GM21515 (cell line): Measurements from ENCODE around the gene POU5F1.
A peak's percentile ranks its signal among the peaks of the same experiment; 100 is the strongest.
"Not testable (repeated sequence)": the region's sequence is repeated elsewhere in the genome, so short reads cannot be mapped to it uniquely, and the experiment has no call there.

Experiments used
- ATAC-seq: cut with Tn5 transposase; IDR thresholded peaks from one replicate; pipeline ENCODE4 v1.9.1; 2021; ENCODE audit not compliant: unreplicated experiment

The POU5F1 gene

DNA sequence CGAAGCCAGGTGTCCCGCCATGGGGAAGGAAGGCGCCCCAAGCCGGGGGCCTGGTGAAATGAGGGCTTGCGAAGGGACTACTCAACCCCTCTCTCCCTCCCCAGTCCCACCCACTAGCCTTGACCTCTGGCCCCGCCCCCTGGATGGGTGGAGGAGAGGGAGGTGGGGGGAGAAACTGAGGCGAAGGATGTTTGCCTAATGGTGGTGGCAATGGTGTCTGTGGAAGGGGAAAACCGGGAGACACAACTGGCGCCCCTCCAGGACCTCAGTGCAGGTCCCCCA lies at the start of gene POU5F1:
TSS of gene POU5F1 (minus strand) at position 83 of the 282 bp plus-strand sequence. CDS start at position 21, 62 bp downstream.
- ATAC-seq = no peak

DNA sequence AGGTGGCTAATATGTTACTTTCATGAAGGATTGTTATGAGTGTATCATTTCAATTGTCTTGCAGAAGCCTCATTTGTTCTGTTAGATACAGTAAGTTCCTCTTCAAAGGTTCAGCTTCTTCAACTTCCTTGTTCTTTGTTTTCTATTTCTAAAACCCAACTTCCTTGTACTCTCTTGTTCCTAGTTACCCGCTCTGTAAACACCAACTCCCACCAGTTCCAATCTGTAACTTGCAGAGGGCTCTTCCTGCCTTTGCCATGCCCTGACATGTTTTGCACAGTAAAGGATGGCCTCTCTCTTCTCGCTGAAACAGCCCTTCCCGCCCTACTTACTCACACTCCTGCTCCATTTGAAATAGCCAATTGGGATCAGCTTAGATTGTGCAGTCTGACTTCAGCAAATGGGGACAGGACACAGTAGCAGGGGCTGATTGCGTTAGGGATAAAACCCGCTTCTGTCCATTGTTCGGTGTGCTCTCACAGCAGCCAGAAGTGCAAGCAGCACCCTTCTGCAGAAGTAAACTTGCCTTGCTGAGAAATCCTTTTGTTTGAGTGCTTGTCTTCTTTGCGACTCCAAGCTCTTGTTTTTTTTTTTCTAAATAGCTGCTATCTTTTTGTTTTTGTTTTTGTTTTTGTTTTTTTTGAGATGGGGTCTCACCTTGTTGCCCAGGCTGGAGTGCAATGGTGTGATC lies 45.9 kb upstream of the POU5F1 start:
- no peak for ATAC-seq

DNA sequence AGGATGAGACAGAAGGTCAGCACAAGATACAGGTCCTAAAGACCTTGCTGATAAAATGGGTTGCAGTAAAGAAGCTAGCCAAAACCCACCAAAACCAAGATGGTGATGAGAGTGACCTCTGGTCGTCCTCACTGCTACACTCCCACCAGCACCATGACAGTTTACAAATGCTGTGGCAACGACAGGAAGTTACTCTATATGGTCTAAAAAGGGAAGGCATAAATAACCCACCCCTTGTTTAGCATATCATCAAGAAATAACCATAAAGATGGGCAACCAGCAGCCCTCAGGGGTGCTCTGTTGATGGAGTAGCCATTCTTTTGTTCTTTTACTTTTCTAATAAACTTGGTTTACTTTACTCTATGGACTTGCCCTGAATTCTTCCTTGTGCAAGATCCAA lies 44.7 kb upstream of the POU5F1 start:
- ATAC-seq = not testable (repeated sequence)

DNA sequence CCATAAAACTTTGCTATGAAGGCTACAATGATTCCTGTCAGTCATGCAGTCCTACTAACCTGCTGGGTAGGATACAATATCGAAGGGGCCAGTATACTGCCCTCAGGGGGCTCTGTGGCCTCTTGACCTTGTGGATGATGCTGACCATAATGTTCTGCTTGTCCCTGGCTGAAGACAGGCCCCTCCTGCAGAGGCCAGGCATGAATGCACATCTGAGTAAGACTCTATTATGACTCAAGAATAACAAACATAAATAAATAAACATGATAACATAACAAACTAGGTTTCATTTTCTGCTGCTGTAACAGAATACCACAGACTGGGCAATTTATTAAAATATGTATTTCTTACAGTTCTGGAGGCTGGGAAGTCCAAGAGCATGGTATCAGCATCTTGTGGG lies 44.0 kb upstream of the POU5F1 start:
- ATAC-seq = no peak

DNA sequence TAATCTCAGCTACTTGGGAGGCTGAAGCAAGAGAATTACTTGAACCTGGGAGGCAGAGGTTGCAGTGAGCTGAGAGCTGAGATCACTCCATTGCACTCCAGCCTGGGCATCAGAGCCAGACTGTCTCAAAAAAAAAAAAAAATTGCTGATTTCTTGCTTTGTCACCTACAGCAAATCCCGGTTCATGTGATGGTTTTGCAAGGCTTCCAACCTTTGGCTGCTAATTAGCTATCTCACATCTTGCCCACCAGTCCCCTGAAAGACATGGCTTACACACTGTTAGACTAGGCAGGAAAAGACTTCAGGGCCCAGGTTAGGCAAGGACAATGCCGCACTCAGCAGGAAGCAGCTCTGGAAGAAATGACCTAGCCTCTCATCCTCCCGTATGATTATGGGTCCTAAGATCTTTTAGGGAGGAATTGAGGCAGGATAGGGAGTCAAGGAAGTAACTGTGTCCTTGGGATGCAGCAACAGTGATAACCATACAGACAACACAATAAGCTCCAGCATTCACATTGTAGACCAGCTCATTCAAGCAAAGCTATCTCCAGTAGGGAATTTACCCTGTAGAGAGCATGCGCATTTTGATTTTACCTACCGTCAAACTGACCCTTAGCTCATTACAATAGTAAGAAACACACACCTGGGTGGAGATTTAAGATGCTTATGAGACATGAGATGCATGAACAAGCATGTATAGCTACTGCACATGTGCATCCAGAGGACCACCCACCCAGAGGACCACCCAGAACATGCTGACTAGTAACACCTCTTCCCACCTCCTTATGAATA lies 40.5 kb upstream of the POU5F1 start:
- no peak for ATAC-seq

DNA sequence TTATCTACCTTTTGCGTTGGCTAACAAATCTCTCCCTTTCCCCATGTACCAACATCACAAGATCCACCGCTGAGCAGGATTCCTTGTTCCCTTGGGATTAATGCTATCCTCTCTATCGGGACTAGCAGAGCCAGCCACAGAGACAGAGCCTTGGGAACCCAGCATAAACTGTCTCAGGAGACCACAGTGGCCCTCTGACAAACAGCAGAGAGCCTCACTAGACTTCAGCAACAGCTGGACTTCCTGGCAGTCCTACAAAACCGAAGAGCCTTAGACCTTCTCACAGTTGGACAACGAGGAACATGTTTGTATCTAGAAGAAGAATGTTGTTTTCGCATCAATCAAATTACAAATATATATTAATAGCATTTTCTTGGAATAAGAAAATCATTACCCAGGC lies 39.6 kb upstream of the POU5F1 start:
- no peak for ATAC-seq

DNA sequence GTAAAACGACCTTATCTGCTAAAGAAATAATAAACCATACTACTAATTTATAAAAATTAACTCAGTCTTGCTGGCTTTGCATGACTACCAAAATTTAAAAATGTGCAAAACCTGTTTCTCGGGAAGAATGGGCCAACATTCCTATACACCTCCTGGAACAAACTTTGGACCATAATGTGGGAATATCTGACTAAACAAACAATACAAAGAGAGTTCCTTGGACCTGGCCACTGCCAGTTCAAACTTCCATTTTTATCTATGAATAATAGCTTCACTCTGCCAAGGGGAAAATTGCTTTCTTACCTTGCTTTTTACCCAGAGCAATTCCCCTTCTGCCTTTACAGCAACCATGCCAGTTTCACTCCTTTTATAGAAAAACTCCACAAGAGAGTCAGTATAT lies 38.7 kb upstream of the POU5F1 start:
- no peak for ATAC-seq

DNA sequence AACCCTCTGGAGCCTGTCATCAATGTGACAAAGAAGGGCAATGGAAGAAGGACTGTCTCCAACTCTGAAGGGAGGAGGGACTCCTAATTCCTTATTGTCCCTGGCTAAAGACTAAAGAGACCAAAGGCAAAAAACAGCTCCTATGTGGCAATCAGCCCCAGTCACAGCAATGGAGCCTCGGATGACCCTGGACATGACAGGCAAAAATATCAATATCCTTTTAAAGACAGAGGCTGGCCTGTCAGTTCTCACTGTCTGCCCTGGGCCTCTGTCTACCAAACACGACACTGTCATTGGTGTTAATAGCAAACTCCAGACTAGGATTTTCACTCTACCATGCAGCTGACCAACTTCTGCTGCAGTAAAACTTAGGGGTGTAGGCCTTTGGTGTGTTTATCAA lies 38.0 kb upstream of the POU5F1 start:
- no peak for ATAC-seq

DNA sequence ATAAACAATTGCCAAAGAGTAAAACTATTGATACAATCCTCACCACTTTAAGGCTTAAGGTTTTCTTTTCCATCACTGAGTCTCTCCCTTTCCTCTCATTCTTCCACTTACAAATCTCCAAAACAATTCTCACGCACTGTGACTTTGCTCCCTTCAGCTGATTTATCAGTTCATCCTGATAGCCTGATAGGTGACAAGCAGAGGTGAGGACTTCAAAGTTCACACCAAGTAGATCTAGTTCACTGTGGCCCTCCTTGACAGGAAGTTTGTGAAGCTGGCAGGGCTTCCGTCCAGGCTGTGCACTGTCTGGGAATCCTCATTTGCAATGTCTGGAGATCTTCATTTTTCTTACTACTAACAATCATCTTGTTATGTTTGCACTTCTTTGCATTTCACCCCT lies 35.2 kb upstream of the POU5F1 start:
- no peak for ATAC-seq

DNA sequence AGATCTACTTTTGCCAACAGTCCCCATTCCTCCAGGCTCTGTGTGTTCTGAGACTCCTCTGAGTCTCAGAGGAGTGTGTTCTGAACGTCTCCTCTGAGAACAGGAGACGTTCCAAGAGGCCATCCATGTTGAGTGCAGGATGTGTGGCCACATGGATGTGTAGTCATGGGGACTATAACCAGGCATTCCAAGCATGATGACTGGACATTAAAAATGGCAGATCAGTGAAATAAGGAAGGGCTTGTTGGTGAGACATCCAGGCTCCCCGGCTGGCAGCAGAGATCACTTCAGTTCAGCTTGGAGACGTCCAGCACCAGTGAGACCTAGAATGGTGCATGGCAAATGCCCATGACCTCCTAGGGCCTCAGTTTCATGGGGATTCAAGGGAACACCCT lies 34.3 kb upstream of the POU5F1 start:
- ATAC-seq = no peak

DNA sequence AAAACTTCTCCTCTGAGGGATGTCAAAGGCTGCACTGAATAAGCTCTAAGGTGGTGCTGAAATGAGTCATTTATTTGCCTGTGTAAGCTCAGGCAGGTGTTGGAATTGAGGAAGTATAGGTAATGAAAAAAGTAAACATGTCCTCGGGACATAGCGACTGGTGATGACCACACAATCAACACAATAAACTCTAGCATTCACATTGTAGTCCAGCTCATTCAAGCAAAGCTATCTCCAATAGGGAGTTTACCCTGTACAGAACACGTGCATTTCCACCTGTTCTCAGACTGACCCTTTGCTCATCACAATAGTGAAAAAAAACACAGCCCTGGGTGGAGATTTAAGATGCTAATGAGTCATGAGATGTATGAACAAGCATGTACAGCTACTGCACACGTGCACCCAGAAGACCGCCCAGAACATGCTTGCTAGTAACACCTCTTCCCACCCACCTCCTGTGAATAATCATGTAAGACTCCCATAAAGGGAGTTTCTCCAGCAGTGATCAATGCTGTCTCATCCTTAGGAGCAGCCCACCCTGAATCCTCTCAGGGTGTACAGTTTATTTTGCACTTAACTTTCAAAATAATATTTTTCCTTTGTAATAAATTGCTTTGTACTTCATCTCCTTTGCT lies 33.0 kb upstream of the POU5F1 start:
- ATAC-seq = peak; percentile 53

DNA sequence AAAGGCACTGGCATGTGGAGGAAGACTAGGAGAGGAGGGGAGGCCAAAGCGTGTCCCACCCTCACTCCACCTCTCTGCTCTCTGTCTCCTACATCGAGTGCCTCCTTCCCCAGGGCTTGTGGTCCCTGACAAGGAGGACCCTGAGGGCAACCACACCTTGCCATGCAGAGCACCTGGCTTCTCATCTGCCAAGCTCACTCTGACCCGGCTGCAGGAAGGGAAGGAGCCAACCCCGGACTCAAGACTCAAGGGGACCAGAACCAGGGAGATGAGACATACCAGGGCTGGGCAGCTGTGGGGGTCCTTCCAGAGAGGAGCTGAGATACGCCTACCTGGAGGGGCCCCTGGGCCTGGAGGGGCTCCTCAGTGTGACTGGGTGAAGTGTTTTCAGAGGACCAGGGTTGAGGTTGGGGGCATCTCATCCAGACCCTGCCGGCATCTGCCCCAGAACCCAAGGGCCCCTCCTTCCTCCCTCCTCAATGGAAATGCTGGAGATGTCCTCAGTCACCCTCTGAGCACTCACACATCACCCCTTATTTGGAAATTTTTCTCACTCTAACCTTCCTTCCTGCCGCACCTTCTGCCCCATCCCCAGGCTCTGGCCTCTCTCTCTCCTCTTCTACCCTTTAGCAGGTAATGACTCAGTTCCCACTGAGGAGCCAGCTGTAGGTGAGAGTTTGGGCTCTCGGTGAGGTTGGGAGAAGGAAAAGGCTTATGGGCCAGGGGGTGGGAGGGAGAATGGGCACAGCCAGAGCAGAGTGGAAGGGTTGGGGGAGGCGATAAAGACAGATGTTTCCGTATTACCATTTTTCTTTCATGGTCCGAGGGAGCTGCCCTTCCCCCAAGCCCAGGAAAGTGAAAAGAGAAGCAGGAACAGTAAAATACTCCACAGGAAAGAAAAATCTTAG lies 32.0 kb upstream of the POU5F1 start:
- no peak for ATAC-seq

DNA sequence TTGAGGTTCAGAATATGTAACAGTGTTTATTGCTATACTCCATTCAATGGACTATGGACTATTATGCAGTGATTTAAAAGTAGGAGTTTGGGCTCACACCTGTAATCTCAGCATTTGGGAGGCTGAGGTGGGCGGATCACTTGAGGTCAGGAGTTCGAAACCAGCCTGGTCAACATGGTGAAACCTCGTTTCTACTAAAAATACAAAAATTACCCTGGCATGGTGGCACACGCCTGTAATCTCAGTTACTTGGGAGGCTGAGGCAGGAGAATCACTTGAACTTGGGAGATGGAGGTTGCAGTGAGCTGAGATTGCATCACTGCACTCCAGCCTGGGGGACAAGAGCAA lies 28.6 kb upstream of the POU5F1 start:
- ATAC-seq = not testable (repeated sequence)

DNA sequence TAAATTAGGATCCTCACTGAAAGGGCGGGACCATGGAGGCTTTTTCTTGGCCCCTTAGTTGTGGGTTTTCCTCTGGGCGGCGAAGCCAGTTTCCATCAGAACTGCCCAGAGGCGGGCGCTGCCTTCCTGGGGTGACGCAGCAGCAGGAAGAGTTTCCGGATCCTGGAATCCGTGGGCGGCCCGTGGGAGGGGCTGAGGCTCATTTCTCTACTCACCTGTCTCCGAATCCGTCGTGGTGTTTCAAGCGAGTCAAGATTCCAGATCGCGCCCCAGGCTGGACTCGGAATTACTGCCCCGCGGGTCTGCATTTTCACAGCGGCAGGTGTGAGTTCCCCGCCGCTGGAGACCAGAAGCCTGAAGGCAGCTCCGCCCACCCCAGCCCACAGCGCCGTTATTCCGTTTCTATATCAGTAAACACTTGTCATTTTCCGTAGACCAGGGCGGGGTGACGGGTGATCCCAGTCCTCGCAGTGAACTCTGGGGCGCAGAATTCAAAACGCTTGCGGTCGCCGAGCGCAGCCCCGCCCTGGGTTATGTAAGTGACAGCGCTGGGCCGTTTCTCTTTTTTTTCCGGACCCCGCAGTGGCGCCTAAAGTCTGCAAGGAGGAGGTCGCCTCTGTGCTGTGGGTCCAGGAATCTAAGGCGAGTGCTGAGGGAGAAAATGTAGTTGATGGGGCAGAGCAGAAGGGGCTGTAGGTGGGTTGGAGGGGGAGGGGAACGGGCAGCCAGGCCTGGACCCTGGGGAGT lies 27.2 kb upstream of the POU5F1 start:
- peak; percentile 58 for ATAC-seq

DNA sequence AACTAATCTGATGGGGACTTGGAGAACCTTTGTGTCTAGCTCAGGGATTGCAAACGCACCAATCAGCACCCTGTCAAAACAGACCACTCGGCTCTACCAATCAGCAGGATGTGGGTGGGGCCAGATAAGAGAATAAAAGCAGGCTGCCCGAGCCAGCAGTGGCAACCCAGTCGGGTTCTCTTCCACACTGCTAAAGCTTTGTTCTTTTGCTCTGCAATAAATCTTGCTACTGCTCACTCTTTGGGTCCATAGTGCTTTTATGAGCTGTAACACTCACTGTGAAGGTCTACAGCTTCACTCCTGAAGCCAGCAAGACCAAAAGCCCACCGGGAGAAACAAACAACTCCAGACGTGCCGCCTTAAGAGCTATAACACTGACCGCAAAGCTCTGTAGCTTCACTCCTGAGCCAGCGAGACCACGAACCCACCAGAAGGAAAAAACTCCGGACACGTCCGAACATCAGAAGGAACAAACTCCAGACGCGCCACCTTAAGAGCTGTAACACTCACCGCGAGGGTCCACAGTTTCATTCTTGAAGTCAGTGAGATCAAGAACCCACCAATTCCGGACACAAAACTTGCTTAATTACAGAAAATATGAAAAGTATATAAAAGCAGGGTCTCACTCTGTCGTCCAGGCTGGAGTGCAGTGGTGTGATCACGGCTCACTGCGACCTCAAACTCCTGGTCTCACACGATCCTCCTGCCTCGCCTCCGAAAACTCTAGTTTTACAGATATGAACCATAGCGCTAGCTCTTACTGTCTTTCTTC lies 26.0 kb upstream of the POU5F1 start:
- not testable (repeated sequence) for ATAC-seq

DNA sequence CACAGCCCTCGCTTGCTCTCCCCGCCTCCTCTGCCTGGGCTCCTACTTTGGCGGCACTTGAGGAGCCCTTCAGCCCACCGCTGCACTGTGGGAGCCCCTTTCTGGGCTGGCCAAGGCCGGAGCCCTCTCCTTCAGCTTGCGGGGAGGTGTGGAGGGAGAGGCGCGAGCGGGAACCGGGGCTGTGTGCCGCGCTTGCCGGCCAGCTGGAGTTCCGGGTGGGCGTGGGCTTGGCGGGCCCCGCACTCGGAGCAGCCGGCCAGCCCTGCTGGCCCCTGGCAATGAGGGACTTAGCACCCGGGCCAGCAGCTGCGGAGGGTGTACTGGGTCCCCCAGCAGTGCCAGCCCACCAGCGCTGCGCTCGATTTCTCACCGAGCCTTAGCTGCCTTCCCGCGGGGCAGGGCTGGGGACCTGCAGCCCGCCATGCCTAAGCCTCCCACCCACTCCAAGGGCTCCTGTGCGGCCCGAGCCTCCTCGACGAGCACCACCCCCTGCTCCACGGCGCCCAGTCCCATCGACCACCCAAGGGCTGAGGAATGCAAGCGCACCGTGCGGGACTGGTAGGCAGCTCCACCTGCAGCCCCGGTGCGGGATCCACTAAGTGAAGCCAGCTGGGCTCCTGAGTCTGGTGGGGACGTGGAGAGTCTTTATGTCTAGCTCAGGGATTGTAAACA lies 25.0 kb upstream of the POU5F1 start:
- not testable (repeated sequence) for ATAC-seq

DNA sequence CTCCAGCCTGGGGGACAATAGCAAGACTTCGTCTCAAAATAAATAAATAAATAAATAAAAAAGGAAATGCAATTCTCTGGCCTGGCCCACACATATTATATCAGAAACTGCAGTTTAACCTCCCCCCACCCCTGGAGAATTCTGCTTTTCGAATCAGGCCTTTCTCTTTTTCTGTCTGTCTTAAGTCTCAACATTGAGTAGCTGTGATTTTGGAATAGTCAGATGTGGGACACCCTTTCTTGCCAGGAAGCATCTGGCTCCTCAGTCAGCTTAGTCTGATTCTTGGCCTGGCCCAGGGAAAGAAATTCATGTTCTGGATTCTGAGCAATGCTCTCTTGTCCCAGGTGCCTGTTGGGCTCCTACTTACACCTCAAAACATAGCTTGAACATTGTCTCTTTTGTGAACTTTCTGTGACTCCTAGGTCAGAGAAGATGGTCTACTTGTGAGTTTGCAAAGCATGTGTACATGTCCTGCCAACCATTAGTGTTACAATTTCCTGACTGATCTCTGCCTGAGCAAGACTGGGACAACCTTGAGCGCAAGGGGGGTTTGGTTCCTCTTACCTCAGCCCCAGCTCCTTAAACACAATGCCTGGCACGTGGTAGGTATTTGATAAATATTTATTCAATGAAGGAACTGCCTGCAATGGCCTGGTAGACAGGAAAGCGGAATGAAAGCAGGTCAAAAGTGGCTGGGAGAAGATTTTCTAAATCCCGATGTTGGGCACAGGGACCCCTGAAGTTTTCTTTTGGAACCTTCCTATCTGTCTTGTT lies 23.8 kb upstream of the POU5F1 start:
- ATAC-seq = no peak

DNA sequence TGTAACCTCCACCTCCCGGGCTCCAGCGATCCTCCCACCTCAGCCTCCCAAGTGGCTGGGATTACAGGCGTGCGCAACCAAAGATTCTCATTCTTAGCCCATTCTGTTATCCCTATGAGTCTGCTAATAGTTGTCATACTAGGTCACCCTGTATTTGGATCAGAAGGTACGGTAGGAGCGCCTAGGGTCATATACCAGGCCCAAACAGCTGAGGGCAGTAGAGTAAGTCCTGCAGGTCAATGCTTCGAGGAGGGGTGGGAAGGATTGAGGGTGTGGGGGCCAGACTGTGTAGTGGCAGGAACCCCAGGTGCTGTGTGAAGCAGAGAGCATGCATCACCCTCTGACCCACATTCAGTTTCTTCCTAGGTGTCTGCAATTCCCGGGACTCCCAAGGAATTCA lies 22.7 kb upstream of the POU5F1 start:
- ATAC-seq = no peak
